ENCODE measurements around the gene LPP.
A peak's percentile ranks its signal among the peaks of the same experiment; 100 is the strongest.
"Not testable (repeated sequence)": the region's sequence is repeated elsewhere in the genome, so short reads cannot be mapped to it uniquely, and the experiment has no call there.

The LPP gene

DNA sequence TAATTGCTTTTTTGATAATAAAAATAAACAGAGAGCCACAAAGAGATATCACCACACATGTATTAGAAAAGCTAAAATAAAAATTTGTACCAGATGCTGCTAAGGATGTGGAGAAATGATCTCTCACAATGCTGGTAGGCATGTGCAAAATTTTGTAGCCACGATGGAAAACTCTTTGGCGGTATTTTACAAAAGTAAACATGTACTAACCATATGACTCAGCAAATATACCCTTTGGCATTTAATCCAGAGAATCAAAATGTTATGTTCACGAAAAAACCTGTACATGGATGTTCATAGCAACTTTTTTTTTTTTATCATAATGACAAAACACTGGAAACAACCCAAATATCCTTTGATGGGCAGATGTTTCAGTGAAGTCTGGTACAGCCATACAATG lies 261.2 kb downstream of the LPP start:
- no peak overlapping the region for H3K27ac Mint-ChIP-seq
- H3K9me3 Mint-ChIP-seq, result no peaks in the 10 kb centered on the region
- H3K4me1 Mint-ChIP-seq (ENCODE audit: low read depth), result peaks cover 18% of the 10 kb centered on the region
- H3K27me3 Mint-ChIP-seq (ENCODE audit: low read depth), result no peaks in the 10 kb centered on the region
- DNase-seq (ENCODE audit: low spot score), result no peak
- peaks cover 11% of the 10 kb centered on the region for H3K36me3 Mint-ChIP-seq (ENCODE audit: low read depth)
- H3K4me3 Mint-ChIP-seq, result no peak overlapping the region

- Mint-ChIP-seq H3K27ac (no peak overlapping the region), H3K4me3 (no peak overlapping the region), H3K27me3 (ENCODE audit: low read depth) (no peaks in the 10 kb centered on the region), H3K4me1 (ENCODE audit: low read depth) (peaks cover 15% of the 10 kb centered on the region), H3K36me3 (ENCODE audit: low read depth) (peaks cover 7% of the 10 kb centered on the region), H3K9me3 (no peaks in the 10 kb centered on the region)
- DNase-seq (ENCODE audit: low spot score), result no peak
Observed at GRCh38 chr3:188416041-188416440, 262.1 kb downstream of the LPP start.

DNA sequence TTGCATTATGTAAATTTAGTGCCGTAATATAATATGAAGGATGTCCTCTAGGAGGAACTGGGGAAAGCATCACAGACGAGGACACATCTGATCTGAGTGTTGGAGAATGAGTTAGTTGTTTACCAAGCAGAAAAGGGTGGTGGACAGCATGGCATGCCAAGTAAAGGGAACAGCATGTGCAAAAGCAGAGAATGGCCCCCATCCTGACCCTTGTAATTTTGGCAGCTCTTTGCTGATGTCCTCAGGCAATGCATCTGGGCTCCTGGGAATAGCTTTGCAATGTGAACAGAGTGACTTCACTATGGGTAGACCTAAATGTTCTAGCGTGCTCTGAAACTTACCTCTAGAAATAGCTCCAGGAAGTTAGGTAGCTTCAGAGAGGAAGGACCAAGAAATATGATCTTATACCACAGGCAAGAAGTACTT lies 263.3 kb downstream of the LPP start:
- Mint-ChIP-seq H3K27me3 (ENCODE audit: low read depth) (no peaks in the 10 kb centered on the region), H3K36me3 (ENCODE audit: low read depth) (peaks cover 7% of the 10 kb centered on the region), H3K27ac (peak overlapping the region; percentile 13), H3K4me1 (ENCODE audit: low read depth) (peaks cover 11% of the 10 kb centered on the region), H3K4me3 (no peak overlapping the region), H3K9me3 (no peaks in the 10 kb centered on the region)
- DNase-seq (ENCODE audit: low spot score), result no peak

DNA sequence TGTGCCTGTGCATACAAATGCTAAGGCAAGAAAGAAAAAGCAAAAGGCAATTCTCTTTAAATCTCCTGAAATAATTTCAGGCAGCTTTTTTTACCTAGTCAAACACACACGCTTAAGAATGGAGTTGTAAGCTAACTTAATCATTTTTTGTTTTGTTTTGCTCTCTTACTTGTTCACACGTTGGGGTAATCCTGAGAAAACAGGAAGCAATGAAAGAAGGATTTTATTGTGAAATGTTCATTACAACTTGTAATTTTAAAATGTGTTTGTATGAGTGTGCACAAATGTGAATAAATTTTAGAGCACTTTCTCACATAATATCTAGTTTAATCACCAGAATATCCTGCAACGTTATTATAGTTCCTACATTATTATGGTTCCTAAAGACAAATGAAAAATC lies 263.8 kb downstream of the LPP start:
- Mint-ChIP-seq H3K36me3 (ENCODE audit: low read depth) (peaks cover 7% of the 10 kb centered on the region), H3K27me3 (ENCODE audit: low read depth) (no peaks in the 10 kb centered on the region), H3K9me3 (peaks cover 3% of the 10 kb centered on the region), H3K4me1 (ENCODE audit: low read depth) (peaks cover 11% of the 10 kb centered on the region), H3K27ac (peak overlapping the region; percentile 12), H3K4me3 (no peak overlapping the region)
- DNase-seq (ENCODE audit: low spot score), result no peak

DNA sequence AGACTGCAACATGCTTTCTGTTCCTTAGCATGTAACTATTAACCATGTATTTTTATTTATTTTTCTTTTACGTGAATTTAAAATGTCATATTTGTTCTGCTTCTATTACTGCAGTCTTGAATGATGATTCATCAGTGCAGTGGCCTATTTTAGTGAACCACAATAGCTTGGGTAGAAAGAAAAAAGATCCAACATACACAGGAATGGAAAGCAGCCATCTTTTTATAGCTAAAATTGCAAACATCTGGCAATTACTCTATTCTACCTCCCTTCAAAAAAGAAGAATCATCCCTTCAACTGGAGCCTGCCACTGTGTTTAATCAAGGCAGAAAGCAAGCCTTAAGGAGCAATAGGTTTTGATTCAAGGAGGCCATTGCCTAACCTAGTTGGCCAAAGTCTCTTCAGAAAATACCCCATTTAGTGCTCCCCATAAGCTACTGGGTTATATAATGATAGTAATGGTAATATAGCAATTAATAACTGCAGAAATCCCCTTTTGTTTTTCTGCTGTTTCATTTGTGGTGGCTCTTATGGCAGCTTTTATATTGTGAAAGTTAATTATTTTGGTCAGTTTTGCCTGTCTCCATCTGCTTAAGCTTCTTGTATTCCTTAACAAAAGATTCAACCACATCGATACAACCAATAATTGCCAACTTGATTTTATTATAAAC lies 267.3 kb downstream of the LPP start:
- Mint-ChIP-seq H3K36me3 (ENCODE audit: low read depth) (peaks cover 37% of the 10 kb centered on the region), H3K27ac (no peak overlapping the region), H3K4me3 (no peak overlapping the region), H3K4me1 (ENCODE audit: low read depth) (peaks cover 13% of the 10 kb centered on the region), H3K27me3 (ENCODE audit: low read depth) (no peaks in the 10 kb centered on the region), H3K9me3 (peaks cover 33% of the 10 kb centered on the region)
- DNase-seq (ENCODE audit: low spot score), result no peak

GRCh38 chr3:188421836-188422540 lies 268.0 kb downstream of the LPP start:
- H3K9me3 Mint-ChIP-seq, result peaks cover 39% of the 10 kb centered on the region
- H3K4me3 Mint-ChIP-seq, result no peak overlapping the region
- H3K4me1 Mint-ChIP-seq (ENCODE audit: low read depth), result peaks cover 11% of the 10 kb centered on the region
- no peaks in the 10 kb centered on the region for H3K27me3 Mint-ChIP-seq (ENCODE audit: low read depth)
- H3K27ac Mint-ChIP-seq, result no peak overlapping the region
- peaks cover 40% of the 10 kb centered on the region for H3K36me3 Mint-ChIP-seq (ENCODE audit: low read depth)
- DNase-seq (ENCODE audit: low spot score), result no peak

- H3K27me3 Mint-ChIP-seq (ENCODE audit: low read depth); DNase-seq (ENCODE audit: low spot score); H3K4me3 Mint-ChIP-seq; H3K27ac Mint-ChIP-seq: not testable (repeated sequence)
- Mint-ChIP-seq H3K36me3 (ENCODE audit: low read depth) (peaks cover 46% of the 10 kb centered on the region), H3K4me1 (ENCODE audit: low read depth) (peaks cover 14% of the 10 kb centered on the region), H3K9me3 (peaks cover 36% of the 10 kb centered on the region)
Observed at GRCh38 chr3:188427981-188428380, 274.0 kb downstream of the LPP start.

GRCh38 chr3:188431040-188431439 lies 277.1 kb downstream of the LPP start:
- peaks cover 25% of the 10 kb centered on the region for H3K4me1 Mint-ChIP-seq (ENCODE audit: low read depth)
- H3K27me3 Mint-ChIP-seq (ENCODE audit: low read depth), result no peaks in the 10 kb centered on the region
- peaks cover 12% of the 10 kb centered on the region for H3K9me3 Mint-ChIP-seq
- no peak overlapping the region for H3K27ac Mint-ChIP-seq
- DNase-seq (ENCODE audit: low spot score), result no peak
- H3K36me3 Mint-ChIP-seq (ENCODE audit: low read depth), result peaks cover 30% of the 10 kb centered on the region
- H3K4me3 Mint-ChIP-seq, result no peak overlapping the region

- peaks cover 25% of the 10 kb centered on the region for H3K4me1 Mint-ChIP-seq (ENCODE audit: low read depth)
- peaks cover 7% of the 10 kb centered on the region for H3K9me3 Mint-ChIP-seq
- peaks cover 27% of the 10 kb centered on the region for H3K36me3 Mint-ChIP-seq (ENCODE audit: low read depth)
- H3K4me3 Mint-ChIP-seq, result no peak overlapping the region
- H3K27me3 Mint-ChIP-seq (ENCODE audit: low read depth), result no peaks in the 10 kb centered on the region
- H3K27ac Mint-ChIP-seq, result no peak overlapping the region
- no peak for DNase-seq (ENCODE audit: low spot score)
Observed at GRCh38 chr3:188431553-188431952, 277.6 kb downstream of the LPP start.

DNA sequence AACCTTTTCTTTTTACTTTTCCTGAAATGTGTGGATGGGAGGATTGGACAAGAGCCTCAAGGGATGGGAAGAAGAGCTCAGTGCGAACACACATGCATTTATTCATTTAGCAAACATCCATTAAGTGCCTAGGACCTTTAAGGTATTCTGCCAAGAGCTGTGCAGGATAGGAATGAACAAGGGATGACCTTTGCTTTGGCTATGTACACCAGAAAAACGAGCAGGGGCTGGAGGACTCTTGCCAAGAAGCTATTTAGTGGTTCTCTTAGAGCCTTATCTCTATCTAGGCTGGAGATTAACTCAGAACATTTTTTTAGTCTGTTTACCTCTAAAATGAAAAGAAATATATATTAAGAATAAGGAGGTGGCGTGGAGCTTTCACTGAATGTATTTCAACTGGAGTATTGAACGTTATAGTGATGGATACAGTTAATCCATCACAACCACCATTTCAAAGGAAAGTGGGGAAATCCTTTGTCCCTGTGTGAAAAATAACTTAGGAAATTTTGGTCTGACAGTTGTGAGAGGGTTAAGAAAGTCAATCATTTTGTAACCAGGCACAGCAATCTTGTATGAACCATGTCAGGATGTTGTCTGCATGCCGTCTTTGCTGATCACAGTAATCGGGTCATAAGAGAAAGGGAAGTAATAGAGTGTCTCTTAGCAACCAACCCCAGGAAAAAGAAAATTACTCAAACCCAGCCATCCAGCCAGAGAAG lies 279.0 kb downstream of the LPP start:
- H3K36me3 Mint-ChIP-seq (ENCODE audit: low read depth), result peaks cover 24% of the 10 kb centered on the region
- H3K27ac Mint-ChIP-seq, result peak overlapping the region; percentile 80
- no peaks in the 10 kb centered on the region for H3K27me3 Mint-ChIP-seq (ENCODE audit: low read depth)
- H3K4me1 Mint-ChIP-seq (ENCODE audit: low read depth), result peaks cover 32% of the 10 kb centered on the region
- DNase-seq (ENCODE audit: low spot score), result no peak
- H3K4me3 Mint-ChIP-seq, result peak overlapping the region; percentile 65
- peaks cover 3% of the 10 kb centered on the region for H3K9me3 Mint-ChIP-seq

GRCh38 chr3:188433521-188434150 lies 279.7 kb downstream of the LPP start:
- no peak for DNase-seq (ENCODE audit: low spot score)
- H3K36me3 Mint-ChIP-seq (ENCODE audit: low read depth), result peaks cover 24% of the 10 kb centered on the region
- peak overlapping the region; percentile 65 for H3K4me3 Mint-ChIP-seq
- H3K4me1 Mint-ChIP-seq (ENCODE audit: low read depth), result peaks cover 37% of the 10 kb centered on the region
- no peaks in the 10 kb centered on the region for H3K27me3 Mint-ChIP-seq (ENCODE audit: low read depth)
- peak overlapping the region; percentile 80 for H3K27ac Mint-ChIP-seq
- H3K9me3 Mint-ChIP-seq, result peaks cover 3% of the 10 kb centered on the region

DNA sequence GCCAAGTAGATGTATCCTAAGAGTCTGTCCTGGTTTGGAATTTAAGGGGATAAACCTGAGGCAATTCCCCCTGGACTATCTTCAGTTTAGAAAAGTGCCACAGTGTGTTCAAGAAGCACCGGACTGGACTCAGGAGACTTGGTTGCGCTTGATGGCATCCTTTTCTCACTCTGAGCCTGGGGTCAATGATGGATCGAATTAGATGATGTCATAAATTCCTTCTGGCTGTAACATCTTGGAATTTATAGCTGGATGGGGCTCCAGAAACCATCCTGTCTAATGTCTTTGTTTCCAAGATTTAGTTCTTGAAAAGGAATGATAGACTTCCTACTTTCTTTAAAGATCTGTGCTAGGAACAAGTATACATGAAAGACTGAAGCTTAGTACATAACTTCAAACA lies 280.6 kb downstream of the LPP start:
- Mint-ChIP-seq H3K4me3 (no peak overlapping the region), H3K4me1 (ENCODE audit: low read depth) (peaks cover 46% of the 10 kb centered on the region), H3K9me3 (peaks cover 3% of the 10 kb centered on the region), H3K27ac (no peak overlapping the region), H3K36me3 (ENCODE audit: low read depth) (peaks cover 24% of the 10 kb centered on the region), H3K27me3 (ENCODE audit: low read depth) (no peaks in the 10 kb centered on the region)
- DNase-seq (ENCODE audit: low spot score), result no peak

DNA sequence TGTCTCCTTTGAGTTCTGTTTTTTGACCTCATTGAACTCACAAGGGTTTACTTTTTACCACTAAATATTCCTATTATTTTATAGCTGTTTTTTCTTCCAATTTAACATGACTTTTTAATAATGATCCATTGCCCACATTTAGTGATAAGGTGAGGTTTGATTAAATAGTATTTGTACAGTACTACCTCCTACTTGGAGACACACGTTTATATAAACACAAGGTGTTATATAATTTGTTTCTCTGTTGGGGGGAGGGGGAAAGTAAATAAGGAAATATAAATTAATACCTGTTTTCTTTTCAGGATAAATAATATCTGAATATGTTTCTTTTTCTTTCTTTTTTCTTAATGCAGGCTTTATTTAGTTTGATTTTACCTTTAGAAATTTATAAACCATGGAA lies 281.3 kb downstream of the LPP start:
- Mint-ChIP-seq H3K36me3 (ENCODE audit: low read depth) (peaks cover 24% of the 10 kb centered on the region), H3K4me1 (ENCODE audit: low read depth) (peaks cover 52% of the 10 kb centered on the region), H3K27ac (no peak overlapping the region), H3K27me3 (ENCODE audit: low read depth) (no peaks in the 10 kb centered on the region), H3K4me3 (no peak overlapping the region), H3K9me3 (peaks cover 3% of the 10 kb centered on the region)
- no peak for DNase-seq (ENCODE audit: low spot score)

GRCh38 chr3:188437926-188438325 lies 284.0 kb downstream of the LPP start:
- no peak for DNase-seq (ENCODE audit: low spot score)
- no peak overlapping the region for H3K27ac Mint-ChIP-seq
- peaks cover 48% of the 10 kb centered on the region for H3K4me1 Mint-ChIP-seq (ENCODE audit: low read depth)
- no peaks in the 10 kb centered on the region for H3K27me3 Mint-ChIP-seq (ENCODE audit: low read depth)
- H3K4me3 Mint-ChIP-seq, result no peak overlapping the region
- H3K36me3 Mint-ChIP-seq (ENCODE audit: low read depth), result peaks cover 22% of the 10 kb centered on the region
- H3K9me3 Mint-ChIP-seq, result peaks cover 3% of the 10 kb centered on the region
